ENCODE results near the gene BAIAP2L1.
"Not testable (repeated sequence)": the region's sequence is repeated elsewhere in the genome, so short reads cannot be mapped to it uniquely, and the experiment has no call there.

BAIAP2L1 gene, protein sequence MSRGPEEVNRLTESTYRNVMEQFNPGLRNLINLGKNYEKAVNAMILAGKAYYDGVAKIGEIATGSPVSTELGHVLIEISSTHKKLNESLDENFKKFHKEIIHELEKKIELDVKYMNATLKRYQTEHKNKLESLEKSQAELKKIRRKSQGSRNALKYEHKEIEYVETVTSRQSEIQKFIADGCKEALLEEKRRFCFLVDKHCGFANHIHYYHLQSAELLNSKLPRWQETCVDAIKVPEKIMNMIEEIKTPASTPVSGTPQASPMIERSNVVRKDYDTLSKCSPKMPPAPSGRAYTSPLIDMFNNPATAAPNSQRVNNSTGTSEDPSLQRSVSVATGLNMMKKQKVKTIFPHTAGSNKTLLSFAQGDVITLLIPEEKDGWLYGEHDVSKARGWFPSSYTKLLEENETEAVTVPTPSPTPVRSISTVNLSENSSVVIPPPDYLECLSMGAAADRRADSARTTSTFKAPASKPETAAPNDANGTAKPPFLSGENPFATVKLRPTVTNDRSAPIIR

GRCh38 chr7:98400542-98401340 lies at the start of gene BAIAP2L1:
Gene BAIAP2L1 (minus strand): TSS chr7:98401090. CDS start chr7:98400852, 238 bp downstream.
- peak; percentile 32 for DNase-seq

DNA sequence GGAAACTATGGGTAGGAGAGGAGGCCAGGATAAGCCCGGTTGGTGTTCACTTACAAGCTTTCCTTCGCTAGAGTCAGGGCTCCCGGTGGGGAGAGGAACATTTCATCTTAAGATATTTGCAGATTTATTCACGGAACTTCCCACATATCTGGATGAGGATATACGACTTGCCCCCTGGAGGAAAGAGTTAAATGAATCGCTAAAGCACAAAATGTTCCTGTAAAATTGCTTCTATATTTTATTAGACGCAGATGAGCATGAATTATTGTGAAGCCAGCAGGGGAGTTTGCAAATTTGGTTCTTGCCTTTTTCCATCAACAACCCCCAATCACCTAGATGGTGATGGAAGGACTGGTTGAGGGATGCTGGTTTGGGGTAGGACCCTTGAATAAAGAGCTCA lies 47.9 kb upstream of the BAIAP2L1 start:
- DNase-seq, result no peak

DNA sequence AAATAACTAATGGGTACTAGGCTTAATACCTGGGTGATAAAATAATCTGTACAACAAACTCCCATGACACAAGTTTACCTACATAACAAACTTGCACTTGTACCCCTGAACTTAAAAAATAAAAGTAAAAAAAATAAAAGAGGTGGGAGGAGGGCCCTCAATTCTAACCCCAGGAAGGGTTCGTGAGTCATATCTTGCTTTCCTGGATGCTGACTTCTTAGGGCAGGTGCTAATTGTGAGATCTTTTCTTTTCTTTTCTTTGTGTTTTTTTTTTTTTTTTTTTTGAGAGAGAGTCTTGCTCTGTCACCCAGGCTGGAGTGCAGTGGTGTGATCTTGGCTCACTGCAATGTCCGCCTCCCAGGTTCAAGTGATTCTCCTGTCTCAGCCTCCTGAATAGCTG lies 40.1 kb upstream of the BAIAP2L1 start:
- DNase-seq, result not testable (repeated sequence)

- DNase-seq, result no peak
Measured at GRCh38 chr7:98439484-98439883, 38.6 kb upstream of the BAIAP2L1 start.

DNA sequence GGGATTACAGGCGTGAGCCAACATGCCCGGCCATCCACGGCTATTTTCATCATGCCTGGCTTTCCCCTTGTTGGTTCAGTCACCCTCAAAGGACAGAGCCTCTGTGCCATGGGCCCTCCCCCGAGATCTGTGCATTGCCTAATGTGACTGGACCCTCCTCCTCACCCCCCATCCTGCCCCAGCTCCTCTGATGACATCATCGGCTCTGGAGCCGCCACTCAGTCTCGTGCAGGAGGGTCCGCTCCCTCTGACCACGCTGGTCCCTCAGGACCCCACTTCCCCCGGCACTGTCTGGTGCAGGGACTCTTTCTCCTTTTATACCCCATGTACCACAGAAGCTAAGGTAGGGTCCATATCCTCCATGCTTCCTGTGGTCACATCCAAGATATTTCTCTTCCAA lies 33.2 kb upstream of the BAIAP2L1 start:
- DNase-seq, result no peak

DNA sequence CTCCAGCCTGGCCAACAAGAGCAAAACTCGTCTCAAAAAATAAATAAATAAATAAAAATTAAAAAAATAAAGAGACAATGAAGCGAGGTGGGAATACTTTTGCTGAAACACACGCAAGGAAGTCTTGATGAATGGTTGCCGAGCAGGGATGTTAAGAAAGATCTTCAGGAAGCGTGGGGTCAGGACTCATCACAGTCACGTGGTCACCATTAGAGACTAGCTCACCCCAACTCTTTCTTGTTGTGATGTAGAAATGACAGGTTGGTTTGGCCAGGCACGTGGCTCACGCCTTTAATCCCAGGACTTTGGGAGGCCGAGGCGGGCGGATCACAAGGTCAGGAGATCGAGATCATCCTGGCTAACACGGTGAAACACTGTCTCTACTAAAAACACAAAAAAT lies 28.9 kb upstream of the BAIAP2L1 start:
- no peak for DNase-seq

GRCh38 chr7:98423043-98423442 lies 22.2 kb upstream of the BAIAP2L1 start:
- no peak for DNase-seq

DNA sequence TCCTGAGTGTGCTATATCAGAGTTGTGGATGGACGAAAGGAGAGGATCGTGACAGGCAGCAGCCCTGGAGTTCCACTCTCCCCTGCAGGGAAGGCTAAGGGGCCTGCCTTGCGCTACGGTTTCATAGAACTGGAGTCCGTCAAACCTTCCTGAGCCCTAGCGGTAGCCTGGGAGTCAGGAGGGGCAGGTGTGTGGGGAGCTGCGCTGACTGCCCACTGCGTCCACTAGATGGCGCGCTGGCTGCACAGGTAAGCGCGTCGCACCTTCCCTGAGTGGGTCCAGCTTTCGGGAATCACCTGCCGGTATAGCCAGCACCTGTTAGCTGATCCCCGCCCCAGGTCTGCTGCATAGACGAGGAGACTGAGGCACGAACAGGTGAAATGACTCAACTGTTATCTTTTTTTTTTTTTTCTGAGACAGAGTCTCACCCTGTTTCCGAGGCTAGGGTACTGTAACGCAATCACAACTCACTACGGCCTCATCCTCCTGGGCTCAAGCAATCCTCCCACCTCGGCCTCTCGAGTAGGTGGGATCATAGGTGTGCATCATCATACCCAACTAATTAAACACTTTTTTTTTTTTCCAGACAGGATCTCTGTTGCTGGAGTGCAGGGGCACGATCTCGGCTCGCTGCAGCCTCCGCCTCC lies 20.2 kb upstream of the BAIAP2L1 start:
- DNase-seq, result peak; percentile 47

DNA sequence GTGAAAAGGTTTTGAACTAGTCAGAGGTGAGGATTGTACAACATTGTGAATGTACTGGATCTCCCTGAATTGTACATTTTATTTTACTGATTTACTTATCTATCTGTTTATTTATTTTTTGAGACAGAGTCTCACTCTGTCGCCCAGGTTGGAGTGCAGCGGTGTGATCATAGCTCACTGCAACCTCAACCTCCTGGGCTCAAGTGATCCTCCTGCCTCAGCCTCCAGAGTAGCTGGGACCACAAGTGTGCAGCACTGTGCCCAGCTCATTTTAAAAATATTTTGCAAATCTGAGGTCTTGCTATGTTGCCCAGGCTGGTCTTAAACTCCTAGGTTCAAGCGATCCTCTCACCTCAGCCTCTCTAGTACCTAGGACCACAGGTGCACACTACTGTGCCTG lies 19.1 kb upstream of the BAIAP2L1 start:
- DNase-seq, result not testable (repeated sequence)

DNA sequence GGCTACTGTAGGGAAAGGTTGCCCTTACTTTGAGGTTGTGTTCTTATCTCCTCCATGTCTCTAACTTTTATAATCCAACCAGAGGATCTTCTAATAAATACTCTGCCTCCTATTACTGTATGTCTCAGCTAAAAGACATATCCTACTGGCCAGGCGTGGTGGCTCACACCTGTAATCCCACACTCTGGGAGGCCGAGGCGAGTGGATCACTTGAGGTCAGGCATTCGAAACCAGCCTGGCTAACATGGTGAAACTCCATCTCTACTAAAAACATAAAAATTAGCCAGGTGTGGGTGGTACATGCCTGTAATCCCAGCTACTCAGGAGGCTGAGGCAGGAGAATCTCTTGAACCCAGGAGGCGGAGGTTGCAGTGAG lies 18.4 kb upstream of the BAIAP2L1 start:
- DNase-seq, result not testable (repeated sequence)

DNA sequence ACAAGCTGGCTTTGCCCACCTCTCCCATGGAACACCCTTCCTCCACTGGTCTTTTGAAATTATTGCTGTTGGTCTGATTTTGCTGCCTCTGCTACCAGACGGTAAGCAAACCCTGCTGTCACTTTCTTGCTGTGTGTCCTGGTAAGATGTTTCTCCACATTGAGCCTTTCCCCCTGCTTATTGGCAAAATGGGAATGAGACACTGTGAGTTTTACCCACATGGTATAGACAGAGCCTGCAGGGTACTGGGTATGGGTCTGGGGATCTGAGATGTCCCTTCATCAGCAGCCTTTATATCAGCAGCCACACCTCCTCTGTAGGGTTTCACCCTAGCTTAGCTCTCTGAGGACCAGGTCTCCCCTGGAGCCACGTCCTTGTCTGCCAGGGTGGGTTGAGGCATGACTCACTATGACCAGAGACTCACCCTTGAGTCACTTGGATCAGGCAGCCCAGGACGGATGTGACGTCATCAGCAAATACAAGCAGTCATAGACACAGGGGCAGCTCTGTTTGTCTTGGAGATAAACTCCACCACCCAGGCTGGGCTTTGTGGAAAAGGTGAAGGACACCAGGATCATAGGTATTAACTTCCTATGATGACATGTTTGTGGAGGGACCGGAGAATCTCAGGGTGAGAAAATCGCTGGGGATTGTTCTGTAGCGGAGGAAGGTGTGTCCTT lies 17.9 kb upstream of the BAIAP2L1 start:
- DNase-seq, result no peak

GRCh38 chr7:98418271-98418635 lies 17.4 kb upstream of the BAIAP2L1 start:
- DNase-seq, result no peak

- DNase-seq, result not testable (repeated sequence)
Measured at GRCh38 chr7:98417604-98418270, 16.8 kb upstream of the BAIAP2L1 start.

DNA sequence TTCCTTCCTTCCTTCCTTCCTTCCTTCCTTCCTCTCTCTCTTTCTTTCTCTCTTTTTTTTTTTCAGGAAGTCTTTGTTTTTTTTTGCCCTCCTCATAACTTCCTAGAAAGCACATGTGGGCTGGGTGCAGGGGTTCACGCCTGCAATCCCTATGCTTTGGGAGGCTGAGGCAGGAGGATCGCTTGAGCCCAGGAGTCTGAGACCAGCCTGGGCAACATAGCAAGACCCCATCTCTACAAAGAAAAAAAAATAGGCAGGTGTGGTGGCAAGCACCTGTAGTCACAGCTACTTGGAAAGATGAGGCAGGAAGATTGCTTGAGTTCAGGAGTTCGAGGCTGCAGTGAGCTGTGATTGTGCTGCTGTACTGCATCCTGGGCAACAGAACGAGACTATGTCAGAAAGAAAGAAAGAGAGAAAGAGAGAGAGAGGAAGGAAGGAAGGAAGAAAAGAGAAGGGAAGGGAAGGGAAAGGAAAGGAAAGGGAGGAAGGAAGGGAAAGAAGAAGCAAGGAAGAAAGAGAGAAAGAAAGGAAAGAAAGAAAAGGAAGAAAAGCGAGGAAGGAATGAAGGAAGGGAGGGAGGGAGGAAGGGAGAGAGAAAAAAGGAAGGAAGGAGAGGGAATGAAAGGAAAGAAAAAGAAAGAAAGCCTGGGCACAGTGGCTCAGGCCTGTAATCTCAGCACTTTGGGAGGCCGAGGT lies 13.5 kb upstream of the BAIAP2L1 start:
- DNase-seq, result no peak

DNA sequence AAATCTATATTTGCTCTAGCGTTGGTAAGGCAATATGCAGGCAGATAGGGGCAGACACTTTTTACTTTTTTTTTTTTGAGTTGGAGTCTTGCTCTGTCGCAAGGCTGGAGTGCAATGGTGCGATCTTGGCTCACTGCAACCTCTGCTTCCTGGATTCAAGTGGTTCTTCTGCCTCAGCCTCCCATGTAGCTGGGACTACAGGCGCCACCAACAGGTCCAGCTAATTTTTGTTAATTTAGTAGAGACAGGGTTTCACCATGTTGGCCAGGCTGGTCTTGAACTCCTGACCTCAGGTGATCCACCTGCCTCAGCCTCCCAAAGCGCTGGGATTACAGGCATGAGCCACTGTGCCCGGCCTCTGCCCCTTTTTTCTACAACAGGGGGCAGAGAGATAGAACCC lies 12.8 kb upstream of the BAIAP2L1 start:
- DNase-seq, result not testable (repeated sequence)

DNA sequence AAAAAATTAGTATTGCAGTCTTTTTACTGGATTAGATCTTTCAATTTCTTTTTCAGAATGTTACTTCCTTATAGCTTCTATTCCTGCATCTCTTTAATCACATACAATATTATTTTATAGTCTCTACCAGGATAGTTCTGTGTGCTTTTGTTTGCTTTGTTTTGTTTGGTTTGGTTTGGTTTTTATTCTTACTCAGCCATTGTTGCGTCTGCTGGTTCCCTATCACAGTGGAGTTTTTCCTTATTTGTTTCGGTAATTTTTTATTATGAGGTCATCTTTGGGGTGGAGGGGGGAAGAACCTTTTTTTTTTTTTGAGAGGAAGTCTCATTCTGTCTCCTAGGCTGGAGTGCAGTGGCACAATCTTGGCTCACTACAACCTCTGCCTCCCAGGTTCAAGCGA lies 9.0 kb upstream of the BAIAP2L1 start:
- DNase-seq, result no peak

DNA sequence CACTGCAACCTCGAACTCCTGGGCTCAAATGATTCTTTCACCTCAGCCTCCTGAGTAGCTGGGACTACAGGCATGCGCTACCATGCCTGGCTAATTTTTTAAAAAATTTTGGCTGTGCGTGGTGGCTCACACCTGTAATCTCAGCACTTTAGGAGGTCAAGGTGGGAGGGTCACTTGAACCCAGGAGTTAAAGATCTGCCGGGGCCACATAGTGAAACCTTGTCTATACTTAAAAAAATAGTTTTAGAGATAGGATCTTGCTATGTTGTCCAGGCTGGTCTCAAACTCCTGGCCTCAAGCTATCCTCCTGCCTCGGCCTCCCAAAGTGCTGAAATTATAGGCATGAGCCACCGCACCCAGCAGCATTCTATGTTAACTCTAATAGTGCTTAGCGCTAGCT lies 7.3 kb upstream of the BAIAP2L1 start:
- DNase-seq, result not testable (repeated sequence)

GRCh38 chr7:98406827-98407226 lies 5.9 kb upstream of the BAIAP2L1 start:
- DNase-seq, result no peak

DNA sequence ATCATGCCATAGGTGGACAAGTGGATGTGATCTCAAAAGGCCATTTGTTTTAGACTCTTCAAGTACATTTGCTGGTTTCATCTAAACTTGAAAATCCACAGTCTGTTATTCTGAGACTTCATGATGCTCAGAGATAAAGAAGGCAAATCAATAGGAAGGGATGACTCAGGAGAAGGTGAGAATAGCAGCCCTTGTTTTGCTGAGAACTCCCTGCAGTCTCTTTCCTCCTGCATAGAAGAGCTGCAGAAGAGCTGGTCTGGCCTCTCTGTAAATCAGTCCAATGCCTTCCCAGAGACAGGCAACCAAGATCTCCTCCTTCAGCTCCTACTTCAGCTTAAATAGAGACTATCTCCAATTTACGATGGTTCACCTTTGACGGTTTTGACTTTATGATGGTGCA lies 4.0 kb upstream of the BAIAP2L1 start:
- DNase-seq, result no peak

DNA sequence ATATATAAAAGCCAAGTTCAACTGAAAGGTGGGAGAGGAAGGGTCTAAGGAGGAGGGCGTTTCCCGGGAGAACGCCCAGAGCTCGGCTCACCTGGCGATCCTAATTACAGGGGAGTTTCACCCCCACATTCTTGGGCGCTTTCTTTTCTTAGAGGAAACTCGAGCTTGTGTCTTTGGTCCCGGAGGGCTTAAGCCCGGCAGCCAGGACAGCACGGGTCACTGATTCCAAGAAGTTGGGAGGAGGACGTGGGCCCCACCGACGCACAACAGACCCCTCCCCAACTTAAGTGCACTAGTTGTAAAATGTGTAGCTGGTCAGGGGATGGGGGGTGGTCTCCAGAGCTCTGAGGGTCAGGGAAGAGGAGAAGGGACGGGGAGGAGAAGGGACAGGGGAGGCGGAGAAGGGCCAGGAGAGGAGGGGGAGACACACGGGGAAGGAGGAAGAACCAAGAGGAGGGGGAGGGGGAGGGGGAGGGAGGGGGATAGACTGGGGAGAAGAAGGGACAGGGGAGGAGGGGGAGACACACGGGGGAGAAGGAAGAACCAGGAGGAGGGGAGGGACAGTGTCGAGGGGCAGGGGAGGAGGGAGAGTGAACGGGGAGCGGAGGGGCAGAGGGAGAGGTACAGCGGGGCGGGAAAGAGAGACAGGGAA lies 874 bp downstream of the BAIAP2L1 start:
- DNase-seq, result no peak

DNA sequence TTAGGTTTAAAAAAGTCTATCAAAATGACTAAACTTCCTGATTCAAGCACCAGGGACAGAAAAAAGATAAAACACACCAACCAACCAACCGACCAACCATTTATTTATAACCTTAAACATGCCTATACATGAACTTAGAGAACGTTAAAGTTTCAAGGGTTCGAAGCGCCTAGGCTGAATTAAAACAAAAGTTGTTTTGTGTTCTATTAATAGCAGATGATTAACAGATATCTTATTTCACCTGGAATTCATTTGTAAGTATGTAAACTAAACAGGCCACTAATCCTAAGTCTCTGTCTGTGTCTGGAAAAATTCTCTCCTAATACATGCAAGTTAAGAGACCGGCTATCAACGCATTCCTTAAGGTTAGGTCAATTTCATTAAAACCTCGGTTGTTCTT lies 1.4 kb downstream of the BAIAP2L1 start:
- no peak for DNase-seq

Measured in NCI-H187 treated with DMSO at 0.1 percent for 48 hours (cell line).